Mammary epithelial cell (primary cell): ENCODE data around the gene PTRHD1.

Experiments used
- CTCF ChIP-seq, 2 donors: IDR thresholded peaks in 1 of 2; conservative IDR thresholded peaks in 1 of 2; 2 replicates each; pipeline ENCODE4 v1.5.1; 2011 to 2012; ENCODE audit warnings: inconsistent platforms in 2 of 2, low read length in 2 of 2, mild to moderate bottlenecking in 2 of 2, control low read depth in 1 of 2, low read depth in 1 of 2; ENCODE audit not compliant: insufficient read depth in 1 of 2; ENCODE audit errors: extremely low read depth in 1 of 2
- EZH2 ChIP-seq: IDR thresholded peaks from 2 replicates; pipeline ENCODE4 v1.6.1; 2012; ENCODE audit warnings: low read length, inconsistent platforms, borderline replicate concordance

- TF ChIP-seq CTCF (conservative IDR thresholded peaks at IDR 0.05 in 1 of 2, IDR thresholded peaks at IDR 0.05 in 1 of 2; ENCODE audit: extremely low read depth in 1 of 2, insufficient read depth in 1 of 2, low read depth in 1 of 2, low read length in 2 of 2) (no peak), EZH2 (no peak)
Observed at GRCh38 chr2:24833821-24834732, 40.9 kb upstream of the PTRHD1 start.
